ENCODE results near the gene ARHGAP27. TPM values are rescaled to one million over a fixed set of nuclear protein-coding genes. Genes with fewer than 3 reads are reported as not detected.
"Not testable (repeated sequence)": the region's sequence is repeated elsewhere in the genome, so short reads cannot be mapped to it uniquely, and the experiment has no call there.

Gene ARHGAP27
- polyA plus RNA-seq, 4 donors: 65.2 to 132 (median 116) TPM

DNA sequence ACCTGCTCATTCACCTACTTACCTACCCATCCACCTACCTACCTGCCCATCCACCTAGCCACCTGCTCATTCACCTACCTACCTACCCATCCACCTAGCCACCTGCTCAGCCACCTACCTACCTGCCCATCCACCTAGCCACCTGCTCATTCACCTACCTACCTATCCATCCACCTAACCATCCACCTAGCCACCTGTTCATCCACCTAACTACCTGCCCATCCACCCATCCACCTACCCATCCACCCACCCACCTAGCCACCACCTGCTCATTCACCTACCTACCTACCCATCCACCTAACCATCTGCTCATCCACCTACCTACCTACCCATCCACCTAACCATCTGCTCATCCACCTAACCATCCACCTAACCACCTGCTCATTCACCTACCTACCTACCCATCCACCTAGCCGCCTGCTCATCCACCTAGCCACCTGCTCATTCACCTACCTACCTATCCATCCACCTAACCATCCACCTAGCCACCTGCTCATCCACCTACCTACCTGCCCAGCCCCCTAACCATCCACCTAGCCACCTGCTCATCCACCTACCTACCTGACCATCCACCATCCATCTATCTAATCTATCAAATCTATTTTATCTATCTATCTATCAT is 17.1 kb upstream of the ARHGAP27 start:
- DNase-seq; H3K9me3 ChIP-seq (ENCODE audit: control insufficient read depth in 2 of 2, insufficient read depth in 1 of 2, low read depth in 1 of 2, low read length in 1 of 2); FAIRE-seq; H3K27ac ChIP-seq (ENCODE audit: low read depth in 1 of 3, low read length in 2 of 3); H3K4me3 ChIP-seq (ENCODE audit: low read depth in 1 of 3, low read length in 3 of 3); H3K4me1 ChIP-seq (ENCODE audit: control insufficient read depth in 3 of 3, insufficient read depth in 2 of 3, low read depth in 1 of 3, low read length in 2 of 3); H3K27me3 ChIP-seq (ENCODE audit: control insufficient read depth in 3 of 3, insufficient read depth in 3 of 3, low read length in 3 of 3): not testable (repeated sequence)
- 99 to 100% (median 100%) methylated on average over 1 of the region's 1 CpG for WGBS, 3 donors
- H3K36me3 ChIP-seq (ENCODE audit: control insufficient read depth in 3 of 3, insufficient read depth in 2 of 3, low read depth in 1 of 3, low read length in 3 of 3): peaks cover 0 to 43% (median 1%) of the 10 kb centered on the region in 3 donors

- not testable (repeated sequence) for H3K27ac ChIP-seq (ENCODE audit: low read depth in 1 of 3, low read length in 2 of 3); H3K9me3 ChIP-seq (ENCODE audit: control insufficient read depth in 2 of 2, insufficient read depth in 1 of 2, low read depth in 1 of 2, low read length in 1 of 2); DNase-seq; FAIRE-seq; H3K27me3 ChIP-seq (ENCODE audit: control insufficient read depth in 3 of 3, insufficient read depth in 3 of 3, low read length in 3 of 3); H3K4me1 ChIP-seq (ENCODE audit: control insufficient read depth in 3 of 3, insufficient read depth in 2 of 3, low read depth in 1 of 3, low read length in 2 of 3); H3K4me3 ChIP-seq (ENCODE audit: low read depth in 1 of 3, low read length in 3 of 3)
- peaks cover 0 to 47% (median 1%) of the 10 kb centered on the region in 3 donors for H3K36me3 ChIP-seq (ENCODE audit: control insufficient read depth in 3 of 3, insufficient read depth in 2 of 3, low read depth in 1 of 3, low read length in 3 of 3)
- 88 to 100% (median 98%) methylated on average over 1 of the region's 1 CpG for WGBS, 3 donors
Observed at GRCh38 chr17:45449260-45449659, 16.6 kb upstream of the ARHGAP27 start.

DNA sequence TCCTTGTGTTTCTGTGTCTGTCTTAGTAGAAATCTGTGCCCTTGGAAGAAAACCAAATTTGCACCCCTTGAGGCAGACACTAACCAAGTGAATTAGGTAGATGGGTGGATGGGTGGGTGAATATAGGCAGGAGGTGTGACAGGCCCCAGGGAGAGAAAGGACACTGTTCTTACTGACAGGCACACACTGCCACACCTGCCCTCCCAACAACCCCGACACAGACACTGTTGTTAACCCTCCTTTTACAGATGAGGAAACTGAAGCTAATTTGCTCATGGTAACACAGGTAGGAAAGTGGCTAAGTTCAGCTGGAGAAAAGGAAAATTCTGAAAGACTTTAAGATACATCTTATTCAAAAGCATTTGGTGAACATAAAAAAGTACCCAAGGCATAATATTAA is 15.8 kb upstream of the ARHGAP27 start:
- H3K27me3 ChIP-seq (ENCODE audit: control insufficient read depth in 3 of 3, insufficient read depth in 3 of 3, low read length in 3 of 3); H3K4me1 ChIP-seq (ENCODE audit: control insufficient read depth in 3 of 3, insufficient read depth in 2 of 3, low read depth in 1 of 3, low read length in 2 of 3); FAIRE-seq; H3K4me3 ChIP-seq (ENCODE audit: low read depth in 1 of 3, low read length in 3 of 3); H3K9me3 ChIP-seq (ENCODE audit: control insufficient read depth in 2 of 2, insufficient read depth in 1 of 2, low read depth in 1 of 2, low read length in 1 of 2); DNase-seq; H3K27ac ChIP-seq (ENCODE audit: low read depth in 1 of 3, low read length in 2 of 3): not testable (repeated sequence)
- WGBS, 3 donors: 50 to 100% methylated on average over 1 of the region's 1 CpG; no CpG with 5 or more reads in 1 of the 3 donors
- peaks cover 0 to 45% (median 1%) of the 10 kb centered on the region in 3 donors for H3K36me3 ChIP-seq (ENCODE audit: control insufficient read depth in 3 of 3, insufficient read depth in 2 of 3, low read depth in 1 of 3, low read length in 3 of 3)

GRCh38 chr17:45448066-45448465 is 15.4 kb upstream of the ARHGAP27 start:
- H3K4me3 ChIP-seq (ENCODE audit: low read depth in 1 of 3, low read length in 3 of 3); H3K9me3 ChIP-seq (ENCODE audit: control insufficient read depth in 2 of 2, insufficient read depth in 1 of 2, low read depth in 1 of 2, low read length in 1 of 2); H3K4me1 ChIP-seq (ENCODE audit: control insufficient read depth in 3 of 3, insufficient read depth in 2 of 3, low read depth in 1 of 3, low read length in 2 of 3); H3K27me3 ChIP-seq (ENCODE audit: control insufficient read depth in 3 of 3, insufficient read depth in 3 of 3, low read length in 3 of 3); DNase-seq; H3K27ac ChIP-seq (ENCODE audit: low read depth in 1 of 3, low read length in 2 of 3); FAIRE-seq: not testable (repeated sequence)
- H3K36me3 ChIP-seq (ENCODE audit: control insufficient read depth in 3 of 3, insufficient read depth in 2 of 3, low read depth in 1 of 3, low read length in 3 of 3): peaks cover 0 to 43% (median 1%) of the 10 kb centered on the region in 3 donors
- WGBS, 3 donors: 39 to 63% (median 62%) methylated on average over 7 of the region's 7 CpGs

- not testable (repeated sequence) for H3K27me3 ChIP-seq (ENCODE audit: control insufficient read depth in 3 of 3, insufficient read depth in 3 of 3, low read length in 3 of 3); FAIRE-seq; H3K4me1 ChIP-seq (ENCODE audit: control insufficient read depth in 3 of 3, insufficient read depth in 2 of 3, low read depth in 1 of 3, low read length in 2 of 3); H3K27ac ChIP-seq (ENCODE audit: low read depth in 1 of 3, low read length in 2 of 3); H3K4me3 ChIP-seq (ENCODE audit: low read depth in 1 of 3, low read length in 3 of 3); H3K9me3 ChIP-seq (ENCODE audit: control insufficient read depth in 2 of 2, insufficient read depth in 1 of 2, low read depth in 1 of 2, low read length in 1 of 2); DNase-seq
- H3K36me3 ChIP-seq (ENCODE audit: control insufficient read depth in 3 of 3, insufficient read depth in 2 of 3, low read depth in 1 of 3, low read length in 3 of 3): peaks cover 0 to 41% (median 1%) of the 10 kb centered on the region in 3 donors
- 69 to 80% (median 80%) methylated on average over 11 to 14 of the region's 14 CpGs for WGBS, 3 donors
Observed at GRCh38 chr17:45447650-45448049, 15.0 kb upstream of the ARHGAP27 start.

- FAIRE-seq: not testable (repeated sequence)
Observed at GRCh38 chr17:45446872-45447625, 14.4 kb upstream of the ARHGAP27 start.

DNA sequence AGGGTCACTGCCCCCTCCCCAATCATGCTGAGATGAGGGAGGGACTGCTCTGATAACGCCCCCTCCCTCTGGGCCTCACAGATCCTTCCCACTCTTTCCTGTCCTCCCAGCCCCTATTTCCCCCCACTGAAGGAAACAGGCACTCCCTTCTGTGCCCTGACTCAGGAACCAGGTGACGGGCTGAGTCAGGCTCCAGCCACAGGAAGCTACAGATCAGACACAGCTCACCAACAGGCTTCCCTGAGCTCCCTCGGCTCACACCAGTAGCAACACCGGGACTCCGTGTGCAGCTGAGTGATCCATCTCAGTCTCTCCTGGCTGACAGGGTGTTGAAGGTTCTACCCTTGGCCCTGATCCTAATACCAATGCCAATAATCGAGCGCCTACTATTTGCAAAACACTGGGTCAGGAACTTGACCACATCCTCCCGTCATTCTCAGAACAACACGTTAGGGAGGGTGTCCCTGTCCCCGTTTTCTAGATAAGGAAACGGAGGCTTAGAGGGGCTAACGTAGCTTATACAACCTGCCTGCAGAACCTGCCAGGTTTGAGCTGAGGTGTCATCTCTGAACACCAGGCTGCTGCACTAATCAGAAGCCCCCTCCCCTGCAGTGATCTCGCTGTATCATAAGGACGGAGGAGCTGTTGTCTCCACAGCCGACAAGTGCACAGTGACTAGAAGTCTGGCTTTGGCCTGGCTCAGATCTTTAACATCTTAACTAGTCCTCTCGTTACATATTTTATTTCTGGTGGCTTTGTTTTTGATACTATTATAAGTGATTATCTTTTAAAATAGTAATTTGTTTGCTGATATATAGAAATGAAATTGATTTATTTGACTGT is 13.5 kb upstream of the ARHGAP27 start:
- H3K9me3 ChIP-seq (ENCODE audit: control insufficient read depth in 2 of 2, insufficient read depth in 1 of 2, low read depth in 1 of 2, low read length in 1 of 2); FAIRE-seq; H3K4me1 ChIP-seq (ENCODE audit: control insufficient read depth in 3 of 3, insufficient read depth in 2 of 3, low read depth in 1 of 3, low read length in 2 of 3); H3K27me3 ChIP-seq (ENCODE audit: control insufficient read depth in 3 of 3, insufficient read depth in 3 of 3, low read length in 3 of 3); H3K4me3 ChIP-seq (ENCODE audit: low read depth in 1 of 3, low read length in 3 of 3): not testable (repeated sequence)
- DNase-seq: peak in 1 of 2 donors; percentile 11
- Histone ChIP-seq H3K36me3 (ENCODE audit: control insufficient read depth in 3 of 3, insufficient read depth in 2 of 3, low read depth in 1 of 3, low read length in 3 of 3) (peaks cover 0 to 41% (median 0%) of the 10 kb centered on the region in 3 donors), H3K27ac (ENCODE audit: low read depth in 1 of 3, low read length in 2 of 3) (peak overlapping the region in 1 of 3 donors; percentile 38)
- 65 to 85% (median 66%) methylated on average over 15 to 16 of the region's 16 CpGs for WGBS, 3 donors

More at GRCh38 chr17:45446872-45447625, 14.4 kb upstream of the ARHGAP27 start:
- not testable (repeated sequence) for H3K4me3 ChIP-seq (ENCODE audit: low read depth in 1 of 3, low read length in 3 of 3); H3K9me3 ChIP-seq (ENCODE audit: control insufficient read depth in 2 of 2, insufficient read depth in 1 of 2, low read depth in 1 of 2, low read length in 1 of 2); H3K4me1 ChIP-seq (ENCODE audit: control insufficient read depth in 3 of 3, insufficient read depth in 2 of 3, low read depth in 1 of 3, low read length in 2 of 3); H3K27me3 ChIP-seq (ENCODE audit: control insufficient read depth in 3 of 3, insufficient read depth in 3 of 3, low read length in 3 of 3); DNase-seq
- H3K36me3 ChIP-seq (ENCODE audit: control insufficient read depth in 3 of 3, insufficient read depth in 2 of 3, low read depth in 1 of 3, low read length in 3 of 3): peaks cover 0 to 42% (median 1%) of the 10 kb centered on the region in 3 donors
- WGBS, 3 donors: 91 to 94% (median 93%) methylated on average over 8 of the region's 8 CpGs
- H3K27ac ChIP-seq (ENCODE audit: low read depth in 1 of 3, low read length in 2 of 3): peak overlapping the region in 1 of 3 donors; percentile 24
